ENCODE data around the gene ARRB1. TPM values are rescaled to one million over a fixed set of nuclear protein-coding genes. Genes with fewer than 3 reads are reported as not detected.
A peak's percentile ranks its signal among the peaks of the same experiment; 100 is the strongest.

The ARRB1 gene
- total and polyA plus RNA-seq, 2 of the 13 experiments (the other 11 are each of a cell fraction or from before 2014, with no cell fraction given) = 22.5 to 35.7 TPM

GRCh38 chr11:75399344-75400145 is 48.1 kb upstream of the ARRB1 start, which contains the start of gene RPS3 (continued):
- peak; percentile 94; the same call in 1 of the 2 replicates for TF ChIP-seq ZNF580 (CRISPR knock-in tag; IDR thresholded peaks at IDR 0.05; ENCODE audit: borderline replicate concordance, low read depth)
- TF ChIP-seq MAX (IDR thresholded peaks at IDR 0.05) = peak; percentile 94
- no peak for TF ChIP-seq E2F2 (CRISPR knock-in tag; IDR thresholded peaks at IDR 0.05; ENCODE audit: borderline replicate concordance)
- TF ChIP-seq MATR3 (CRISPR knock-in tag; IDR thresholded peaks at IDR 0.05) = no peak
- peak; percentile 98 for TF ChIP-seq ZNF883 (CRISPR knock-in tag; IDR thresholded peaks at IDR 0.05; ENCODE audit: not compliant biosample characterization)
- peak; percentile 100 for TF ChIP-seq THAP11 (CRISPR knock-in tag; IDR thresholded peaks at IDR 0.05)
- TF ChIP-seq FOSL2 (CRISPR knock-in tag; IDR thresholded peaks at IDR 0.05) = peak; percentile 58; the same call in 1 of the 2 replicates
- TF ChIP-seq RBAK (CRISPR knock-in tag; IDR thresholded peaks at IDR 0.05) = no peak
- TF ChIP-seq THRA (CRISPR knock-in tag; IDR thresholded peaks at IDR 0.05; ENCODE audit: borderline replicate concordance) = peak; percentile 88
- peak; percentile 84; the same call in 1 of the 2 replicates for TF ChIP-seq ZNF710 (CRISPR knock-in tag; IDR thresholded peaks at IDR 0.05; ENCODE audit: borderline replicate concordance)
- TF ChIP-seq ZNF33B (CRISPR knock-in tag; IDR thresholded peaks at IDR 0.05) = peak; percentile 95
- TF ChIP-seq ZNF24 (IDR thresholded peaks at IDR 0.05) = no peak
- no peak for TF ChIP-seq TCF12 (IDR thresholded peaks at IDR 0.05)
- TF ChIP-seq TCF12 (CRISPR knock-in tag; IDR thresholded peaks at IDR 0.05) = peak; percentile 82; the same call in 1 of the 2 replicates
- TF ChIP-seq BRF2 (CRISPR knock-in tag; IDR thresholded peaks at IDR 0.05) = peak; percentile 46; the same call in 1 of the 2 replicates
- TF ChIP-seq ZFX (CRISPR knock-in tag; IDR thresholded peaks at IDR 0.05; ENCODE audit: low read depth) = peak; percentile 99
- peak; percentile 93 for TF ChIP-seq MXD1 (CRISPR knock-in tag; IDR thresholded peaks at IDR 0.05)
- TF ChIP-seq GTF3A (CRISPR knock-in tag; conservative IDR thresholded peaks at IDR 0.05) = 0 out of 2 replicates have a peak, but pooled peaks have one; percentile 67
- peak; percentile 82; the same call in 1 of the 2 replicates for TF ChIP-seq ZNF670 (CRISPR knock-in tag; IDR thresholded peaks at IDR 0.05; ENCODE audit: borderline replicate concordance)
- peak; percentile 12; the same call in 1 of the 2 replicates for TF ChIP-seq NFE2L2 (IDR thresholded peaks at IDR 0.05; ENCODE audit: low read length)
- TF ChIP-seq PHF8 (CRISPR knock-in tag; IDR thresholded peaks at IDR 0.05) = peak; percentile 97
- peak; percentile 89 for TF ChIP-seq TAF15 (IDR thresholded peaks at IDR 0.05; ENCODE audit: low read depth, low read length, poor library complexity, severe bottlenecking)
- TF ChIP-seq HDAC1 (CRISPR knock-in tag; IDR thresholded peaks at IDR 0.05) = peak; percentile 93
